HL-60/S4 treated with retinoic acid at 250 ng/mL for 4 days and 3 days (cell line): ENCODE results near the gene VIT.

ENCODE experiments used
- in situ Hi-C: fragments of 300-500 bp; cut with MboI; formaldehyde crosslinking; loops from 2 replicates; pipeline ENCODE4 v1.7.0; 2022; ENCODE audit warnings: low sequenced_read_pairs

The VIT gene

GRCh38 chr2:36707050-36707449 lies 10.5 kb downstream of the VIT start:
- in situ Hi-C loops = no loop called here

GRCh38 chr2:36708041-36708741 lies 11.7 kb downstream of the VIT start:
- in situ Hi-C loops = no loop called here

GRCh38 chr2:36710858-36711515 lies 14.5 kb downstream of the VIT start:
- in situ Hi-C loops = no loop called here

- in situ Hi-C loops = no loop called here
Observed at GRCh38 chr2:36711741-36712314, 15.3 kb downstream of the VIT start.

GRCh38 chr2:36713310-36713709 lies 16.8 kb downstream of the VIT start:
- in situ Hi-C loops = no loop called here

- in situ Hi-C loops = no loop called here
Observed at GRCh38 chr2:36716111-36716510, 19.6 kb downstream of the VIT start.

GRCh38 chr2:36717603-36718266 lies 21.2 kb downstream of the VIT start:
- in situ Hi-C loops = no loop called here

GRCh38 chr2:36727550-36727949 lies 31.0 kb downstream of the VIT start:
- in situ Hi-C loops = no loop called here

- in situ Hi-C loops = no loop called here
Observed at GRCh38 chr2:36729067-36729466, 32.6 kb downstream of the VIT start.

GRCh38 chr2:36731941-36732672 lies 35.6 kb downstream of the VIT start:
- in situ Hi-C loops = no loop called here

- in situ Hi-C loops = no loop called here
Observed at GRCh38 chr2:36732673-36733036, 36.1 kb downstream of the VIT start.

GRCh38 chr2:36733215-36733614 lies 36.7 kb downstream of the VIT start:
- in situ Hi-C loops = no loop called here

- in situ Hi-C loops = no loop called here
Observed at GRCh38 chr2:36734304-36734703, 37.8 kb downstream of the VIT start.

- in situ Hi-C loops = no loop called here
Observed at GRCh38 chr2:36737131-36737750, 40.7 kb downstream of the VIT start.

- in situ Hi-C loops = no loop called here
Observed at GRCh38 chr2:36740061-36740460, 43.6 kb downstream of the VIT start.

- in situ Hi-C loops = no loop called here
Observed at GRCh38 chr2:36741188-36741837, 44.8 kb downstream of the VIT start.

- in situ Hi-C loops = no loop called here
Observed at GRCh38 chr2:36743954-36744353, 47.4 kb downstream of the VIT start.

GRCh38 chr2:36748166-36748565 lies 51.7 kb downstream of the VIT start:
- in situ Hi-C loops = no loop called here

- in situ Hi-C loops = no loop called here
Observed at GRCh38 chr2:36750101-36750500, 53.6 kb downstream of the VIT start.

GRCh38 chr2:36753706-36754221 lies 57.3 kb downstream of the VIT start:
- in situ Hi-C loops = no loop called here
